Ishikawa (cell line): ENCODE results near the gene SCIMP.

Experiments used
- CEBPB ChIP-seq: IDR thresholded peaks from 2 replicates; pipeline ENCODE4 v1.6.1; 2012
- CREB1 ChIP-seq: IDR thresholded peaks from 2 replicates; pipeline ENCODE4 v1.6.1; 2012; ENCODE audit warnings: low read depth
- EGR1 ChIP-seq: IDR thresholded peaks from 2 replicates; pipeline ENCODE4 v1.6.1; 2012
- EP300 ChIP-seq: IDR thresholded peaks from 2 replicates; pipeline ENCODE4 v1.6.1; 2012; ENCODE audit warnings: borderline replicate concordance
- FOXM1 ChIP-seq: IDR thresholded peaks from 2 replicates; pipeline ENCODE4 v1.6.1; 2012; ENCODE audit warnings: low read depth, borderline replicate concordance
- NFIC ChIP-seq: IDR thresholded peaks from 2 replicates; pipeline ENCODE4 v1.6.1; 2012
- RAD21 ChIP-seq: IDR thresholded peaks from 2 replicates; pipeline ENCODE4 v1.6.1; 2012; ENCODE audit warnings: low read depth
- TAF1 ChIP-seq: IDR thresholded peaks from 2 replicates; pipeline ENCODE4 v1.6.1; 2012; ENCODE audit warnings: low read depth, mild to moderate bottlenecking
- TCF12 ChIP-seq: IDR thresholded peaks from 2 replicates; pipeline ENCODE4 v1.6.1; 2012; ENCODE audit warnings: low read depth
- YY1 ChIP-seq: IDR thresholded peaks from 2 replicates; pipeline ENCODE4 v1.6.1; 2012; ENCODE audit warnings: low read depth
- TF ChIP-seq, protein P1 (sequence below): IDR thresholded peaks from 2 replicates; pipeline ENCODE4 v1.6.1; 2012
- TF ChIP-seq, protein P2 (sequence below): IDR thresholded peaks from 2 replicates; pipeline ENCODE4 v1.6.1; 2012; ENCODE audit warnings: low read depth, mild to moderate bottlenecking
- TF ChIP-seq, protein P3 (sequence below): IDR thresholded peaks from 2 replicates; pipeline ENCODE4 v1.6.1; 2012

DNA sequence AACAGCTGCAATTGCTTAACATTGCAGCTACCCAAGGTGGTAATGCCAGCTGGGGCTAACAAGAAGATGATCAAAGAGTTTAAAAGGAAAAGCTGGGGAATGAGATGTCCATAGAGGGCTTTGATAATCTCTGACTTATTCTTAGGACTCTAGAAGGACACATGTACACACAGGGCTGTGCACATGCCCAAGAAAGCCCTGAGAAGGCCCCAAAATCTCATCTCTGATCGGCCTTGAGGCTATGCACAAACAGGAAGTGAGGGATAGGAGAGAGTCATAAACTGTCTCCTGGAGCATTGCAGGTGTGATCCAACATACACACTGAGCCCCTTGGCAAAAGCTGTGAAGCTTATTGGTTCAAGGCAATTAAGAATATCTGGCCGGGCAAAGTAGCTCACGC, 30.2 kb upstream of the SCIMP start:
- TF ChIP-seq, protein P1, sequence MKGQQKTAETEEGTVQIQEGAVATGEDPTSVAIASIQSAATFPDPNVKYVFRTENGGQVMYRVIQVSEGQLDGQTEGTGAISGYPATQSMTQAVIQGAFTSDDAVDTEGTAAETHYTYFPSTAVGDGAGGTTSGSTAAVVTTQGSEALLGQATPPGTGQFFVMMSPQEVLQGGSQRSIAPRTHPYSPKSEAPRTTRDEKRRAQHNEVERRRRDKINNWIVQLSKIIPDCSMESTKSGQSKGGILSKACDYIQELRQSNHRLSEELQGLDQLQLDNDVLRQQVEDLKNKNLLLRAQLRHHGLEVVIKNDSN, result no peak
- TF ChIP-seq, protein P2, sequence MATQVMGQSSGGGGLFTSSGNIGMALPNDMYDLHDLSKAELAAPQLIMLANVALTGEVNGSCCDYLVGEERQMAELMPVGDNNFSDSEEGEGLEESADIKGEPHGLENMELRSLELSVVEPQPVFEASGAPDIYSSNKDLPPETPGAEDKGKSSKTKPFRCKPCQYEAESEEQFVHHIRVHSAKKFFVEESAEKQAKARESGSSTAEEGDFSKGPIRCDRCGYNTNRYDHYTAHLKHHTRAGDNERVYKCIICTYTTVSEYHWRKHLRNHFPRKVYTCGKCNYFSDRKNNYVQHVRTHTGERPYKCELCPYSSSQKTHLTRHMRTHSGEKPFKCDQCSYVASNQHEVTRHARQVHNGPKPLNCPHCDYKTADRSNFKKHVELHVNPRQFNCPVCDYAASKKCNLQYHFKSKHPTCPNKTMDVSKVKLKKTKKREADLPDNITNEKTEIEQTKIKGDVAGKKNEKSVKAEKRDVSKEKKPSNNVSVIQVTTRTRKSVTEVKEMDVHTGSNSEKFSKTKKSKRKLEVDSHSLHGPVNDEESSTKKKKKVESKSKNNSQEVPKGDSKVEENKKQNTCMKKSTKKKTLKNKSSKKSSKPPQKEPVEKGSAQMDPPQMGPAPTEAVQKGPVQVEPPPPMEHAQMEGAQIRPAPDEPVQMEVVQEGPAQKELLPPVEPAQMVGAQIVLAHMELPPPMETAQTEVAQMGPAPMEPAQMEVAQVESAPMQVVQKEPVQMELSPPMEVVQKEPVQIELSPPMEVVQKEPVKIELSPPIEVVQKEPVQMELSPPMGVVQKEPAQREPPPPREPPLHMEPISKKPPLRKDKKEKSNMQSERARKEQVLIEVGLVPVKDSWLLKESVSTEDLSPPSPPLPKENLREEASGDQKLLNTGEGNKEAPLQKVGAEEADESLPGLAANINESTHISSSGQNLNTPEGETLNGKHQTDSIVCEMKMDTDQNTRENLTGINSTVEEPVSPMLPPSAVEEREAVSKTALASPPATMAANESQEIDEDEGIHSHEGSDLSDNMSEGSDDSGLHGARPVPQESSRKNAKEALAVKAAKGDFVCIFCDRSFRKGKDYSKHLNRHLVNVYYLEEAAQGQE, result no peak
- TF ChIP-seq EP300, result no peak
- TF ChIP-seq, protein P3, sequence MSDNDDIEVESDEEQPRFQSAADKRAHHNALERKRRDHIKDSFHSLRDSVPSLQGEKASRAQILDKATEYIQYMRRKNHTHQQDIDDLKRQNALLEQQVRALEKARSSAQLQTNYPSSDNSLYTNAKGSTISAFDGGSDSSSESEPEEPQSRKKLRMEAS, result no peak
- TF ChIP-seq YY1, result no peak
- no peak for TF ChIP-seq CREB1
- TF ChIP-seq CEBPB, result no peak
- TF ChIP-seq TAF1, result no peak
- no peak for TF ChIP-seq RAD21
- no peak for TF ChIP-seq FOXM1
- no peak for TF ChIP-seq EGR1
- TF ChIP-seq TCF12, result no peak
- TF ChIP-seq NFIC, result no peak
